GM10847 (cell line): Measurements from ENCODE around the gene SAMD13.

Source experiments
- POLR2A ChIP-seq: IDR thresholded peaks from 2 replicates; pipeline ENCODE4 v1.6.1; 2011; ENCODE audit not compliant: insufficient read length; ENCODE audit errors: extremely low read depth

SAMD13 gene

GRCh38 chr1:84347932-84348555, 46.5 kb downstream of the SAMD13 start:
- TF ChIP-seq POLR2A: no peak

- no peak for TF ChIP-seq POLR2A
Observed at GRCh38 chr1:84348759-84349158, 47.3 kb downstream of the SAMD13 start.

DNA sequence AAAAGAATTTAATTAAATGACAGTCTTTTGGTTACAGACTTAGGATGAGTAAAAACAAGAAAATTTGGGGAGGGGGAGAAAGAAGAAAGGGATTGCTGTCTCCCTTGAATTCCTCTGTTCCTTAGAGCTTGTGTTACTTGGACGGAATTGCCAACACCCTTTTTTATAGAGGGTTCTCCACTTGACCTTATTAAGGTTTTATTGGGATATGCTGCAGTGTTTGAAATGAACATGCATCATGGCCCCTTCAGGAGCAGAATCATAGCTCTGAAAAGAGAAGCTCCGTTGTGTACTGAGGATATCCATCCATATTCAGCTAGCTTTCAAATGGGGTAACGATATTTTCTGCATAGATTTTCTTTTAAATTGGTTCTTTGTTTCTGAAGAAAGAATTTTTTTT, 48.6 kb downstream of the SAMD13 start:
- no peak for TF ChIP-seq POLR2A

DNA sequence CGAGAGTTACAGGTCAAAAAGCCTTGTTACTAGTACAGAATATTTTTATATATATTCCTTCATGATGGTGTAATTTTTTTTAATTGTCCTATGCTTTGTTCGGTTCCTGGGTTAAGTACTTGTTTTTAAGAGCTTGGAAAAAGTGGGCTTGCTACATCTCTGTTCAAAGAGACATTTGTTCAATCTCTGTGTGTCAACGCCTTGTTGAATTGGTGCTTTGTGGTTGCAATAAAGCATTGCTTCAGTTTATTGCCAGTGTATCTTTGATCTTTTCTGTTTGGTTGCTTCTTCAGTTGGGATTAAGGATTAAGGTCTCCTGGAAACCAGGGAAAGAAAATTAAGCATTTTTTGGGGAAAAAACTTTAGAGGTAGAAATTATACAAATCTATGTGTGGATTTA, 49.0 kb downstream of the SAMD13 start:
- TF ChIP-seq POLR2A: no peak

DNA sequence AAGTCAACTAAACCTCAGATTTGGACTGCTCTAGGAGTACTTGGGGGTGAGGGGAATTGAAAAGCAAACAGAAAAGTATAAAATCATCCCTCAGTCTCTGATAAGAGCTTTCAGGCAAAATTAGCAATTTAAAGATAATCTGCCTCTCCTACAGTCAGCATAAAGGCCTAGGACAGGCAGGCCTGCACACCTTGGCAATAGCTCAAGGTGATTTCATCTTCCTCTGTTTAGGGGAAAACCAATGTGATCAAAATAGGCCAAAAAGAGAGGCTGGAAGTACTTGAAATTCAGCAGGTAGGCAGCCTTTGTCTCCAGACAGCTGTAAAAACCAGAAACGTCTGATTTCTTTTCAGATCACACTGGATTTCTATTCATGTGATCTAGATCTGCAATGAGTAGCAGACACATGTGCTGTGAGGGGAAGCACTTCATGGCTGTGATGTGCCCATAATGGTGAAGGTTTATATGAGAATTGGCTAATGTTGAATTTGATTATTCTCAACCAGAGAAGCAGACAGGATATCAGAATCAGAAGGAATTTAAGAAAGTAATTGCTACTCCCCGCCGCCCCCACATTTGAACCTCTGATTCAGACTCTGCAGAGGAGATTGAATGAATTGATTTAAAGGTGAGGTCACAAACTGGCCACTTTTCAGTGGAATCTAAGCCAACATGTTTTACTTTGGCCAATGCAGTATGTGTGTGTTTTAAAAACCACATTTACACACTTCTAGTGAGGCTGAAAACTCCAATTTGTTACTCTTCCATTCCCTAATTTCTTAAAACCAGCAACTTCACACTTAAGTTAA, 51.0 kb downstream of the SAMD13 start:
- TF ChIP-seq POLR2A: no peak

DNA sequence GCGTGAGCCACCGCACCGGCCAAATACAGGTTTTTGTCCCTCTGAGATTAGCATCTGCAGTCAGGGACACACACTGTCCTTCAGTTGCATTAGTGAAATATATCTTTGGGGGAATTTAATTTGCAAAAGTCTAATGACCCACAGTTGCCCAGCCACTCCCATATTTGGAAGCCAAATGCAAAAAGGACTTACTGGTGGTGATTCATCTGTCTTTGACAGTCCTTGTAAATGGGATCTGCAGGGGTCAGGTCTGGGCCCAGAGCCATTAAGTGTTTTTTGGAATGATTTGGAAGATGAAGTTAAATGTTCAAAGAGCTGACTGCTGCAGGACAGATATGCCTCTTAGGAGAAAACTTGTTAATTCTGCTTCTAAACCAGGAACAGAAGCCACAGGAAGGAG, 52.2 kb downstream of the SAMD13 start:
- TF ChIP-seq POLR2A: no peak

- no peak for TF ChIP-seq POLR2A
Observed at GRCh38 chr1:84355556-84355955, 54.0 kb downstream of the SAMD13 start.

DNA sequence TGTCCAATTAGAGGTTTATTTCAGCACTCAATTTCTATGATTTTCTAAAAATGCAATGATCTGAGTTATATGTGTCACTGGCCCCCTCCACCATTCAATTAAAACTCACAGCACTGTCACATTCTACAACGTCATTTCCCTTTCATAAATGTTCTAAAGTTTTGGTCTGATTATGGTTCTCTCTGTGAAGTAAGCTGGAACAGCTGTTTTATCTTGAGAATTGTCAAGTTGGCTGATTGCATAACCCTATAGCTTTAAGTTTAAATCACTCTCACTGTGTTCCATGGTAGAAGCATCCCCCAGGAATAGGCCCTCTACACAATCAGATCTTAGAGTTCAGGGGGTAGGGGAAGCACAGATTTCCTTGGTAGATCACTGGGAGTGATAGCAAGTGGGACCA, 55.4 kb downstream of the SAMD13 start:
- no peak for TF ChIP-seq POLR2A

GRCh38 chr1:84358695-84359094, 57.2 kb downstream of the SAMD13 start:
- TF ChIP-seq POLR2A: no peak

DNA sequence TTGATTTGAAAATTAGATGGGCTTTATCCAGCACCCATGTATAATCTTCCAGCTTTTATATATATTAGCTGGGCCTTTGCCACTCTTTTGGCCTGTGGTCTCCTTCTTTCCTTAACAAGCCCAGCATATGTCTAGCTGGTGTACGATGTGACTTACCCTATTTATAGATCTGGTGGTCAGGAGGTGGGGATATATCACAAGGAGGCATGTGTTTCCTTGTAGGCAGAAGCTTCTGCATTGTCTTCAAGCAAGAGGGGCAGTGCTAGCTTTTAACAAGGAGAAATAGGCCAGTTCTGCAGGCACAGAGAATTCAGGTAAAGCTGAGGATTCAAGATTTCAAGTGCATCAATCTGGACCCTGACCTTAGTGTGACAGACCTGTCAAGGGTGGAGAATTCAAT, 58.8 kb downstream of the SAMD13 start:
- TF ChIP-seq POLR2A: no peak

GRCh38 chr1:84361796-84362195, 60.3 kb downstream of the SAMD13 start:
- TF ChIP-seq POLR2A: no peak

DNA sequence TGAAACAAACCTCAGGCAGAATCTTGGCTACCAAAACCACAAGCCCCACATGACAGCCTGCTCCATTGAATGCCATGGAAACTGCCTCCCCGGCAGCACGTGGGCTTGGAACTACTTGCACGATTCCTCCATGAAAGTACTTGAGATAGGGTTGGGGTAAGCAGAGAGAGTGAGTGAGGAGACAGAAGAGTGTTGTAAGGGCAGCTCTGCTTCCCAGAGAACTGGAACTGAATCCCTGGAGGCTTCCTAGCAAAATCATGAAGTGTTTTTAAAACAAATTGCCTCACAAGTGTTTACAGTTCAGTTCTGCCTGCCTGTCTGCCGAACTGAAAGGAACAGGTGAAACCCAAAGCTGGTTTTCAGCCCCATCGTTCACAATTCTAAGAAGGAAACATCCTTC, 61.5 kb downstream of the SAMD13 start:
- TF ChIP-seq POLR2A: no peak

DNA sequence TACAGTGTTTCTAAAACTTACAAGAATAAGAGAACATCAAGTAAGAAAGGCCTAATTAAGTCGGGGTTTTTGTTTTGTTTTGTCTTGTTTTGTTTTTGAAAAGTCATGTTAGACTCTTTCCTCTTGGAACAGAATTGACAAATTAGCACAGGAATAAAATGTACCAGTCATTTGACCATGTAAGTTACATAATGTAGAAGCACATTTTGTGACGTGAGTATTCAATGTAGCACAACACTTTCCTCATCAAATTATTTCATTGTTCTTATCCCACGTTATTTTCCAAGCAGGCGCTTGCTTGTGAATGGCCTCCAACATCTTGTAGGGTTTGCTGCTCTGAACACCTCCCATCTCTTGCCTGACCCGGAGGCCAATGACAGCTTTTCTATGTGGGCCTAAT, 62.1 kb downstream of the SAMD13 start:
- no peak for TF ChIP-seq POLR2A

DNA sequence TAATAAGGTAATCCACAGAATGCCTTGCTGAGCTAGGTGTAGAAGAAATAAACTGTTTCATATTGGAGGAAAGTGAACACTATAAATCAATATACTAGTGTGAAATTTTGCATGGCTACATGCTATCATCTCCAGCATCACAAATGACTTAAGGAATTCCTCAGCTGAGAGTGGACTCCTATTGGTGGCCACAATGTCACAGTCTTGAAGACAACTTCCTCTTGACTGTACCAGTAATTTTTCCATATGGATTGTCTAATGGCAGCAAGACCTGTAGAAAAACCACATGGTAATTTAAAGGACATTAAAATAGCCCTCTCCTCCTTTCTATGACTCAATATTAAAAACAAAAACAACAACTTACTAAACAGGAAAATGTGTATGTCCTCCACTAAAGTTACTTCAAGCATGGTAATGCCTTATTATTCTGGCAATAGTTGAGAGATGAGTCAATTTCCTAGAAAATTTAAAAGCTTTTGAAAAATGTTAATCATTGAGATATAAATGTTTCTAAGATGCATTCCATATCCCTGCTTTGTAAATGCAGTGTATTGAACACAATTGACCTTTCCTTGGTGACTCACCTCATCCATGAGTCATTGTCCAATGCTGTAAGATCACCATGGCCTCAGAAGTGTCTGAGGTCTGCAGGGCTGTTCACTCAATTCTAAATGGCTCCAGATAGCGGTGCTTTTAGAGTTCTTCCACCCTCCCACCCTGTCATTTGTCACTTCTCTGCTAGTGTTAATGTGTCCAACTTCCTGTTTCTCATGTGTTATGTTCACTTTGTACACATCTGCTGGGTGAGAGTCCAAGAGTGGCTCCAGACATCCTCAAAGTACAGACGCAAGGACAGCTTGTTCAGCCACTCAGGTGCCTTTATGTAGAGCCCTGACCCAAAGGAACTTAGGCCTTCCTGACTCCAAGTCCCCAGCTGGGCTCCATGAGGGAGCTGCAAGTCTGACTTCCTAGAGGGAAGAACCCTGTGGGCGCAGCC, 64.0 kb downstream of the SAMD13 start:
- TF ChIP-seq POLR2A: no peak

DNA sequence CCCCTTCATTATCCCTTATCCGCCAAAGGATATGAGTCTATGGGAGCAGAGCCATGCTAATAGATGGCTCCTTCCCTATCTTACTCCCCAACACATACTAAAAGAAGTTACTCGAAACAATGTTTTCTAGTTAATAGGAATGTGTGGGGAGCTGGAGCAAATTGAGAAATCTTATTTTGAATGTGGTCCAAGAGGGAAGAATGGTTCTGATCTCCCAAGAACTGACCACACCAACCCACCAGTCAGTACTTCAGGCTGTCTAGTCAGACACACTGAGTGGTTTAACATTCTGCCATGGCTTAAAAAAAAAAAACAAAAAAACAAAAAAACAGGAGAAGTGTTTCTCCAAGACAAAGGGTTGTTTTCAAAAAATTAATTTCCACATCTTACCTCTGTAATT, 65.3 kb downstream of the SAMD13 start:
- no peak for TF ChIP-seq POLR2A

DNA sequence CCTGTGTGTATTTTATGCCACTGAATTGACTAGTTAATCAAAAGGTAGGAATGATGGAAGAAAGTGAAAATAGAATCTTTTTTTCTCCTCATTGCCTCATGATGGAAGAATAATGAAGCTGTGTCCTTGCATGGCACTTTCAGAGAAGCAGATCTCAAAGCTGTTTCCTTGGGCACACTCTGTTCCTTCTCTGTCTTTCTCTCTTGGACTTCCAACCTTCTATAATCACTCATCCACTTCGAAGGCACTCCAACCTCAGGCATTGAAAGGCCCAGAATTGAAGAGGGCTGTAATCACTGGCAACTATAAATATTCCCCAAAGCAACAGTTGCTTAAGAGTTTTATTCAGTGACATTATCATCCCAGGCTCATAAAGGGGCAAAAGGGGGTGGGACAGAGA, 65.7 kb downstream of the SAMD13 start:
- TF ChIP-seq POLR2A: no peak

DNA sequence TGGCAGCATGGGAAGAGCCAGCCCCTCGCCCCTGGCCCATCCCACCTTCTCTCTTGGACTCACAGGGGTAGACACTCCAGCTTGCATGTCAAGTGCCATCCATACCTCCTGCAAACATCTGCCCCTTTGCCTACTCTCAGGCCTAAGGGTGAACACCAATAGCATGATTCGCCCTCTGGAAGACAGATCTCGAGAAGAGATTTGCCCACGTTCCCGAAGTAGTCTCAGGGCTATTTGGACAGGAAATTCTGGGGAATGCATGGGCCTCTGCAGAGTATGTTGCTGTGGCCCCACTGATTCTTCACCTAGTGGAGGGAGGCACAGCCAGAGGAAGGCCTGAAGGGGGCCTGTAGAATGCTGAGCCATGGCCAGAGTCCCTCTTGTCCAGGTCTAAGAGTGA, 66.9 kb downstream of the SAMD13 start:
- no peak for TF ChIP-seq POLR2A
